ENCODE measurements around the gene CFAP53.

CFAP53 gene

GRCh38 chr18:50207722-50208121 is 58.6 kb downstream of the CFAP53 start:
- DNase-seq = no peak
- no peaks in the 10 kb centered on the region for H3K36me3 Mint-ChIP-seq
- CTCF ChIA-PET = interaction anchor here (1.2 to 1.6 kb wide), 3 partner anchors 13 to 149 kb away, joined by 3 to 6 read pairs (median 4); partner anchors contain the start of gene MYO5B
- H3K4me1 Mint-ChIP-seq = peaks cover 2% of the 10 kb centered on the region
- H3K27me3 Mint-ChIP-seq = peaks cover 42% of the 10 kb centered on the region
- no peaks in the 10 kb centered on the region for H3K9me3 Mint-ChIP-seq
- no peak overlapping the region for H3K27ac Mint-ChIP-seq
- no peak overlapping the region for H3K4me3 Mint-ChIP-seq

- peak; percentile 36 for DNase-seq
- H3K9me3 Mint-ChIP-seq = no peaks in the 10 kb centered on the region
- peaks cover 2% of the 10 kb centered on the region for H3K4me1 Mint-ChIP-seq
- H3K4me3 Mint-ChIP-seq = no peak overlapping the region
- H3K36me3 Mint-ChIP-seq = no peaks in the 10 kb centered on the region
- peaks cover 61% of the 10 kb centered on the region for H3K27me3 Mint-ChIP-seq
- CTCF ChIA-PET = interaction anchor here (0.7 to 4.3 kb wide), 13 partner anchors 9 to 346 kb away, joined by 3 to 18 read pairs (median 3); partner anchors contain the start of genes CFAP53 and MYO5B
- no peak overlapping the region for H3K27ac Mint-ChIP-seq
Measured at GRCh38 chr18:50203801-50204604, 62.3 kb downstream of the CFAP53 start.

- CTCF ChIA-PET = interaction anchor here (1.1 to 4.3 kb wide), 2 partner anchors 156 to 228 kb away, joined by 3 to 18 read pairs; no protein-coding TSS in a partner anchor
Measured at GRCh38 chr18:50201476-50202018, 64.7 kb downstream of the CFAP53 start.

GRCh38 chr18:50199921-50200320 is 66.4 kb downstream of the CFAP53 start:
- no peaks in the 10 kb centered on the region for H3K36me3 Mint-ChIP-seq
- DNase-seq = no peak
- no peak overlapping the region for H3K4me3 Mint-ChIP-seq
- peaks cover 86% of the 10 kb centered on the region for H3K27me3 Mint-ChIP-seq
- CTCF ChIA-PET = no interaction called here
- H3K9me3 Mint-ChIP-seq = no peaks in the 10 kb centered on the region
- H3K27ac Mint-ChIP-seq = no peak overlapping the region
- peaks cover 6% of the 10 kb centered on the region for H3K4me1 Mint-ChIP-seq

More at GRCh38 chr18:50201476-50202018, 64.7 kb downstream of the CFAP53 start:
- H3K27ac Mint-ChIP-seq = no peak overlapping the region
- no peak overlapping the region for H3K4me3 Mint-ChIP-seq
- peaks cover 80% of the 10 kb centered on the region for H3K27me3 Mint-ChIP-seq
- no peak for DNase-seq
- H3K4me1 Mint-ChIP-seq = peaks cover 2% of the 10 kb centered on the region
- H3K36me3 Mint-ChIP-seq = no peaks in the 10 kb centered on the region
- H3K9me3 Mint-ChIP-seq = no peaks in the 10 kb centered on the region

- no peak for DNase-seq
- Mint-ChIP-seq H3K36me3 (no peaks in the 10 kb centered on the region), H3K4me3 (no peak overlapping the region), H3K4me1 (peaks cover 4% of the 10 kb centered on the region), H3K9me3 (no peaks in the 10 kb centered on the region), H3K27ac (no peak overlapping the region), H3K27me3 (peaks cover 83% of the 10 kb centered on the region)
- CTCF ChIA-PET = no interaction called here
Measured at GRCh38 chr18:50199346-50199855, 66.9 kb downstream of the CFAP53 start.

GRCh38 chr18:50196261-50196660 is 70.0 kb downstream of the CFAP53 start:
- DNase-seq = no peak
- H3K9me3 Mint-ChIP-seq = no peaks in the 10 kb centered on the region
- H3K36me3 Mint-ChIP-seq = no peaks in the 10 kb centered on the region
- CTCF ChIA-PET = interaction anchor here (0.6 to 2.0 kb wide), 4 partner anchors 146 to 685 kb away, joined by 3 to 6 read pairs (median 3); no protein-coding TSS in a partner anchor
- no peak overlapping the region for H3K4me3 Mint-ChIP-seq
- peaks cover 8% of the 10 kb centered on the region for H3K4me1 Mint-ChIP-seq
- H3K27ac Mint-ChIP-seq = no peak overlapping the region
- peaks cover 87% of the 10 kb centered on the region for H3K27me3 Mint-ChIP-seq

- no peak for DNase-seq
- H3K4me3 Mint-ChIP-seq = peak overlapping the region; percentile 35
- peaks cover 84% of the 10 kb centered on the region for H3K27me3 Mint-ChIP-seq
- H3K4me1 Mint-ChIP-seq = peaks cover 8% of the 10 kb centered on the region
- H3K36me3 Mint-ChIP-seq = no peaks in the 10 kb centered on the region
- H3K27ac Mint-ChIP-seq = no peak overlapping the region
- CTCF ChIA-PET = interaction anchor here (0.6 to 2.0 kb wide), 6 partner anchors 9 to 685 kb away, joined by 3 to 6 read pairs (median 3); no protein-coding TSS in a partner anchor
- H3K9me3 Mint-ChIP-seq = no peaks in the 10 kb centered on the region
Measured at GRCh38 chr18:50195689-50196088, 70.6 kb downstream of the CFAP53 start.

- Mint-ChIP-seq H3K36me3 (no peaks in the 10 kb centered on the region), H3K4me3 (peak within 1 kb of the TSS; percentile 43), H3K4me1 (peaks cover 8% of the 10 kb centered on the region), H3K27ac (no peak within 1 kb of the TSS), H3K27me3 (peaks cover 79% of the 10 kb centered on the region), H3K9me3 (no peaks in the 10 kb centered on the region)
- CTCF ChIA-PET = interaction anchor here (1.0 to 2.0 kb wide), 6 partner anchors 9 to 684 kb away, joined by 3 to 6 read pairs (median 3); no protein-coding TSS in a partner anchor
- DNase-seq = peak; percentile 60
Measured at GRCh38 chr18:50194631-50195532, 71.4 kb downstream of the CFAP53 start, which contains the start of gene MYO5B. Gene MYO5B (minus strand): TSS chr18:50195147. CDS start chr18:50194793, 354 bp downstream.

- no peak for DNase-seq
- Mint-ChIP-seq H3K27ac (no peak overlapping the region), H3K4me1 (peaks cover 8% of the 10 kb centered on the region), H3K9me3 (no peaks in the 10 kb centered on the region), H3K27me3 (peaks cover 79% of the 10 kb centered on the region), H3K4me3 (peak overlapping the region; percentile 43), H3K36me3 (no peaks in the 10 kb centered on the region)
- CTCF ChIA-PET = interaction anchor here (1.0 to 2.0 kb wide), 4 partner anchors 10 to 183 kb away, joined by 3 to 6 read pairs (median 3); no protein-coding TSS in a partner anchor
Measured at GRCh38 chr18:50193796-50194630, 72.3 kb downstream of the CFAP53 start.

- CTCF ChIA-PET = no interaction called here
- Mint-ChIP-seq H3K4me3 (no peak overlapping the region), H3K27me3 (peaks cover 78% of the 10 kb centered on the region), H3K9me3 (no peaks in the 10 kb centered on the region), H3K36me3 (no peaks in the 10 kb centered on the region), H3K27ac (no peak overlapping the region), H3K4me1 (peaks cover 8% of the 10 kb centered on the region)
- no peak for DNase-seq
Measured at GRCh38 chr18:50192995-50193795, 73.1 kb downstream of the CFAP53 start.

- DNase-seq = no peak
- no peak overlapping the region for H3K27ac Mint-ChIP-seq
- no peaks in the 10 kb centered on the region for H3K9me3 Mint-ChIP-seq
- H3K27me3 Mint-ChIP-seq = peaks cover 56% of the 10 kb centered on the region
- CTCF ChIA-PET = no interaction called here
- no peak overlapping the region for H3K4me3 Mint-ChIP-seq
- peaks cover 8% of the 10 kb centered on the region for H3K4me1 Mint-ChIP-seq
- H3K36me3 Mint-ChIP-seq = no peaks in the 10 kb centered on the region
Measured at GRCh38 chr18:50190926-50191325, 75.4 kb downstream of the CFAP53 start.

- Mint-ChIP-seq H3K27me3 (peaks cover 49% of the 10 kb centered on the region), H3K36me3 (no peaks in the 10 kb centered on the region)
Measured at GRCh38 chr18:50190236-50190635, 76.1 kb downstream of the CFAP53 start.

More at GRCh38 chr18:50190236-50190635, 76.1 kb downstream of the CFAP53 start:
- H3K27ac Mint-ChIP-seq = no peak overlapping the region
- no peak for DNase-seq
- H3K4me1 Mint-ChIP-seq = peaks cover 4% of the 10 kb centered on the region
- no peak overlapping the region for H3K4me3 Mint-ChIP-seq
- H3K9me3 Mint-ChIP-seq = no peaks in the 10 kb centered on the region
- CTCF ChIA-PET = no interaction called here
